ENCODE data around the gene ANKRD13D. TPM values are rescaled to one million over a fixed set of nuclear protein-coding genes. Genes with fewer than 3 reads are reported as not detected.
A peak's percentile ranks its signal among the peaks of the same experiment; 100 is the strongest.

The ANKRD13D gene
- total and polyA plus RNA-seq, 2 of the 8 experiments (the other 6 are each of a cell fraction or from before 2014, with no cell fraction given): 24.9 to 26.5 TPM

- TF ChIP-seq, protein P1, sequence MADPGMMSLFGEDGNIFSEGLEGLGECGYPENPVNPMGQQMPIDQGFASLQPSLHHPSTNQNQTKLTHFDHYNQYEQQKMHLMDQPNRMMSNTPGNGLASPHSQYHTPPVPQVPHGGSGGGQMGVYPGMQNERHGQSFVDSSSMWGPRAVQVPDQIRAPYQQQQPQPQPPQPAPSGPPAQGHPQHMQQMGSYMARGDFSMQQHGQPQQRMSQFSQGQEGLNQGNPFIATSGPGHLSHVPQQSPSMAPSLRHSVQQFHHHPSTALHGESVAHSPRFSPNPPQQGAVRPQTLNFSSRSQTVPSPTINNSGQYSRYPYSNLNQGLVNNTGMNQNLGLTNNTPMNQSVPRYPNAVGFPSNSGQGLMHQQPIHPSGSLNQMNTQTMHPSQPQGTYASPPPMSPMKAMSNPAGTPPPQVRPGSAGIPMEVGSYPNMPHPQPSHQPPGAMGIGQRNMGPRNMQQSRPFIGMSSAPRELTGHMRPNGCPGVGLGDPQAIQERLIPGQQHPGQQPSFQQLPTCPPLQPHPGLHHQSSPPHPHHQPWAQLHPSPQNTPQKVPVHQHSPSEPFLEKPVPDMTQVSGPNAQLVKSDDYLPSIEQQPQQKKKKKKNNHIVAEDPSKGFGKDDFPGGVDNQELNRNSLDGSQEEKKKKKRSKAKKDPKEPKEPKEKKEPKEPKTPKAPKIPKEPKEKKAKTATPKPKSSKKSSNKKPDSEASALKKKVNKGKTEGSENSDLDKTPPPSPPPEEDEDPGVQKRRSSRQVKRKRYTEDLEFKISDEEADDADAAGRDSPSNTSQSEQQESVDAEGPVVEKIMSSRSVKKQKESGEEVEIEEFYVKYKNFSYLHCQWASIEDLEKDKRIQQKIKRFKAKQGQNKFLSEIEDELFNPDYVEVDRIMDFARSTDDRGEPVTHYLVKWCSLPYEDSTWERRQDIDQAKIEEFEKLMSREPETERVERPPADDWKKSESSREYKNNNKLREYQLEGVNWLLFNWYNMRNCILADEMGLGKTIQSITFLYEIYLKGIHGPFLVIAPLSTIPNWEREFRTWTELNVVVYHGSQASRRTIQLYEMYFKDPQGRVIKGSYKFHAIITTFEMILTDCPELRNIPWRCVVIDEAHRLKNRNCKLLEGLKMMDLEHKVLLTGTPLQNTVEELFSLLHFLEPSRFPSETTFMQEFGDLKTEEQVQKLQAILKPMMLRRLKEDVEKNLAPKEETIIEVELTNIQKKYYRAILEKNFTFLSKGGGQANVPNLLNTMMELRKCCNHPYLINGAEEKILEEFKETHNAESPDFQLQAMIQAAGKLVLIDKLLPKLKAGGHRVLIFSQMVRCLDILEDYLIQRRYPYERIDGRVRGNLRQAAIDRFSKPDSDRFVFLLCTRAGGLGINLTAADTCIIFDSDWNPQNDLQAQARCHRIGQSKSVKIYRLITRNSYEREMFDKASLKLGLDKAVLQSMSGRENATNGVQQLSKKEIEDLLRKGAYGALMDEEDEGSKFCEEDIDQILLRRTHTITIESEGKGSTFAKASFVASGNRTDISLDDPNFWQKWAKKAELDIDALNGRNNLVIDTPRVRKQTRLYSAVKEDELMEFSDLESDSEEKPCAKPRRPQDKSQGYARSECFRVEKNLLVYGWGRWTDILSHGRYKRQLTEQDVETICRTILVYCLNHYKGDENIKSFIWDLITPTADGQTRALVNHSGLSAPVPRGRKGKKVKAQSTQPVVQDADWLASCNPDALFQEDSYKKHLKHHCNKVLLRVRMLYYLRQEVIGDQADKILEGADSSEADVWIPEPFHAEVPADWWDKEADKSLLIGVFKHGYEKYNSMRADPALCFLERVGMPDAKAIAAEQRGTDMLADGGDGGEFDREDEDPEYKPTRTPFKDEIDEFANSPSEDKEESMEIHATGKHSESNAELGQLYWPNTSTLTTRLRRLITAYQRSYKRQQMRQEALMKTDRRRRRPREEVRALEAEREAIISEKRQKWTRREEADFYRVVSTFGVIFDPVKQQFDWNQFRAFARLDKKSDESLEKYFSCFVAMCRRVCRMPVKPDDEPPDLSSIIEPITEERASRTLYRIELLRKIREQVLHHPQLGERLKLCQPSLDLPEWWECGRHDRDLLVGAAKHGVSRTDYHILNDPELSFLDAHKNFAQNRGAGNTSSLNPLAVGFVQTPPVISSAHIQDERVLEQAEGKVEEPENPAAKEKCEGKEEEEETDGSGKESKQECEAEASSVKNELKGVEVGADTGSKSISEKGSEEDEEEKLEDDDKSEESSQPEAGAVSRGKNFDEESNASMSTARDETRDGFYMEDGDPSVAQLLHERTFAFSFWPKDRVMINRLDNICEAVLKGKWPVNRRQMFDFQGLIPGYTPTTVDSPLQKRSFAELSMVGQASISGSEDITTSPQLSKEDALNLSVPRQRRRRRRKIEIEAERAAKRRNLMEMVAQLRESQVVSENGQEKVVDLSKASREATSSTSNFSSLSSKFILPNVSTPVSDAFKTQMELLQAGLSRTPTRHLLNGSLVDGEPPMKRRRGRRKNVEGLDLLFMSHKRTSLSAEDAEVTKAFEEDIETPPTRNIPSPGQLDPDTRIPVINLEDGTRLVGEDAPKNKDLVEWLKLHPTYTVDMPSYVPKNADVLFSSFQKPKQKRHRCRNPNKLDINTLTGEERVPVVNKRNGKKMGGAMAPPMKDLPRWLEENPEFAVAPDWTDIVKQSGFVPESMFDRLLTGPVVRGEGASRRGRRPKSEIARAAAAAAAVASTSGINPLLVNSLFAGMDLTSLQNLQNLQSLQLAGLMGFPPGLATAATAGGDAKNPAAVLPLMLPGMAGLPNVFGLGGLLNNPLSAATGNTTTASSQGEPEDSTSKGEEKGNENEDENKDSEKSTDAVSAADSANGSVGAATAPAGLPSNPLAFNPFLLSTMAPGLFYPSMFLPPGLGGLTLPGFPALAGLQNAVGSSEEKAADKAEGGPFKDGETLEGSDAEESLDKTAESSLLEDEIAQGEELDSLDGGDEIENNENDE (IDR thresholded peaks at IDR 0.05; ENCODE audit: insufficient replicate concordance, low read length): no peak
- TF ChIP-seq RAD21 (IDR thresholded peaks at IDR 0.05 in 1 of 2, conservative IDR thresholded peaks at IDR 0.05 in 1 of 2; ENCODE audit: low read depth in 2 of 2, low read length in 2 of 2) (peak; percentile 47 to 54), KDM5A (IDR thresholded peaks at IDR 0.05; ENCODE audit: low read length) (no peak), RNF2 (IDR thresholded peaks at IDR 0.05; ENCODE audit: borderline replicate concordance, low read depth, low read length, missing control alignments, poor library complexity, severe bottlenecking) (no peak), CTCF (IDR thresholded peaks at IDR 0.05; ENCODE audit: control extremely low read depth in 1 of 3, insufficient read depth in 1 of 3, low read depth in 1 of 3, low read length in 3 of 3) (peak; percentile 19 to 67 (median 34); a peak in 3 of 4 replicates), EGR1 (IDR thresholded peaks at IDR 0.05; ENCODE audit: borderline replicate concordance, low read depth, low read length) (no peak), KDM4A (IDR thresholded peaks at IDR 0.05; ENCODE audit: low read depth, low read length, severe bottlenecking) (no peak)
These were observed 36.3 kb upstream of the ANKRD13D start (continued) for GRCh38 chr11:67252831-67253239.
